Measurements from ENCODE around the gene ZSWIM8. TPM values are rescaled to one million over a fixed set of nuclear protein-coding genes. Genes with fewer than 3 reads are reported as not detected.

The ZSWIM8 gene
- polyA plus RNA-seq, 2 of the 4 experiments (the other 2 are of a cell fraction) = 24.3 to 44.5 TPM

DNA sequence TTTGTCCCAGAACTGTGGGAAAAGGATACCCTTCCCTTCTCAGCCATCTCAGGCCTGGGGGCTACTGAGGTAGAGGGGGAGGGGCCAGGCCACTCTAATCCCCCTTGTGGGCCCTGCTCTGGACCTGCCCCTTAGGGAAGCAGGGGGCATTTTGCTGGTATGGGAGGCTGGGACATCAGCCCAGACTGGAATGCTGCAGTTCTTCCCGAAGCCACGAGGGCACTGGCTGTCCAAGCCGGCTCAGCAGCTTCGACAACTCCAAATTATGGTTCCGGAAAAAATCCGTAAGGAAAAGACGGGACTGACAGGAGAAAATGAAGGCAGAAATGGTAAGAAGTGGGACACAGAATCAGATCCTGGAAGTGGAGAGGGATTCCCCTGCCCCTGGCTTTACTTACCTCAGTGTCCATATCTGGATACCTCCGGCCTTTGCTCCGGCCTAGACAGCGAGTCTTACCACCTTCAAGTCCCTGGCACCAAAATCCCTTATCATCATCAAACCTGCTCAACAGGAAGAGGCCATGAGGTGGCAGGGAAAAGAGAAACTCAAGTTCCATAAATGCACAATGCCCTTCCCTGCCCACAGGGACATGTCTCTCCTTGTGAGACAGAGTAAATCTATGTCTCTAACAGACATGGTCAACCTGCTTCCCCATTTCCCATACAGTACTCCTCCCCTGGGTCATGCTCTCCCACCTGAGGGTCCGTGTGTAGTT lies 17.0 kb downstream of the ZSWIM8 start:
- Histone ChIP-seq H3K4me2 (no peak overlapping the region), H3K27ac (no peak overlapping the region), H3K9me3 (no peaks in the 10 kb centered on the region), H3K4me1 (no peaks in the 10 kb centered on the region), H3K4me3 (no peak overlapping the region)
- no peak for FAIRE-seq
- TF ChIP-seq EP300 (IDR thresholded peaks at IDR 0.05) (no peak), EHMT2 (IDR thresholded peaks at IDR 0.05; ENCODE audit: low read depth) (no peak), HOXA7 (CRISPR knock-in tag; IDR thresholded peaks at IDR 0.05) (no peak), TFCP2L1 (CRISPR knock-in tag; IDR thresholded peaks at IDR 0.05) (no peak), CHD4 (IDR thresholded peaks at IDR 0.05; ENCODE audit: borderline replicate concordance) (no peak), FOSB (CRISPR knock-in tag; IDR thresholded peaks at IDR 0.05) (no peak), ZFP36 (IDR thresholded peaks at IDR 0.05; ENCODE audit: borderline replicate concordance, partially characterized antibody) (no peak)
- TF ChIP-seq, protein P1, sequence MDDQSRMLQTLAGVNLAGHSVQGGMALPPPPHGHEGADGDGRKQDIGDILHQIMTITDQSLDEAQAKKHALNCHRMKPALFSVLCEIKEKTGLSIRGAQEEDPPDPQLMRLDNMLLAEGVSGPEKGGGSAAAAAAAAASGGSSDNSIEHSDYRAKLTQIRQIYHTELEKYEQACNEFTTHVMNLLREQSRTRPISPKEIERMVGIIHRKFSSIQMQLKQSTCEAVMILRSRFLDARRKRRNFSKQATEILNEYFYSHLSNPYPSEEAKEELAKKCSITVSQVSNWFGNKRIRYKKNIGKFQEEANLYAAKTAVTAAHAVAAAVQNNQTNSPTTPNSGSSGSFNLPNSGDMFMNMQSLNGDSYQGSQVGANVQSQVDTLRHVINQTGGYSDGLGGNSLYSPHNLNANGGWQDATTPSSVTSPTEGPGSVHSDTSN (IDR thresholded peaks at IDR 0.05) = no peak
- TF ChIP-seq, protein P2, sequence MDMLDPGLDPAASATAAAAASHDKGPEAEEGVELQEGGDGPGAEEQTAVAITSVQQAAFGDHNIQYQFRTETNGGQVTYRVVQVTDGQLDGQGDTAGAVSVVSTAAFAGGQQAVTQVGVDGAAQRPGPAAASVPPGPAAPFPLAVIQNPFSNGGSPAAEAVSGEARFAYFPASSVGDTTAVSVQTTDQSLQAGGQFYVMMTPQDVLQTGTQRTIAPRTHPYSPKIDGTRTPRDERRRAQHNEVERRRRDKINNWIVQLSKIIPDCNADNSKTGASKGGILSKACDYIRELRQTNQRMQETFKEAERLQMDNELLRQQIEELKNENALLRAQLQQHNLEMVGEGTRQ (IDR thresholded peaks at IDR 0.05) = no peak
- DNase-seq (ENCODE audit: low read depth in 1 of 2, low spot score in 1 of 2) = no peak
- 83% methylated on average over 11 of the region's 11 CpGs for WGBS (ENCODE audit: missing lambda C conversion rate)
- ChIA-PET CTCF (no interaction called here), POLR2A (no interaction called here)
- ATAC-seq = peak; percentile 24 to 28; a peak in 1 of 6 replicates

DNA sequence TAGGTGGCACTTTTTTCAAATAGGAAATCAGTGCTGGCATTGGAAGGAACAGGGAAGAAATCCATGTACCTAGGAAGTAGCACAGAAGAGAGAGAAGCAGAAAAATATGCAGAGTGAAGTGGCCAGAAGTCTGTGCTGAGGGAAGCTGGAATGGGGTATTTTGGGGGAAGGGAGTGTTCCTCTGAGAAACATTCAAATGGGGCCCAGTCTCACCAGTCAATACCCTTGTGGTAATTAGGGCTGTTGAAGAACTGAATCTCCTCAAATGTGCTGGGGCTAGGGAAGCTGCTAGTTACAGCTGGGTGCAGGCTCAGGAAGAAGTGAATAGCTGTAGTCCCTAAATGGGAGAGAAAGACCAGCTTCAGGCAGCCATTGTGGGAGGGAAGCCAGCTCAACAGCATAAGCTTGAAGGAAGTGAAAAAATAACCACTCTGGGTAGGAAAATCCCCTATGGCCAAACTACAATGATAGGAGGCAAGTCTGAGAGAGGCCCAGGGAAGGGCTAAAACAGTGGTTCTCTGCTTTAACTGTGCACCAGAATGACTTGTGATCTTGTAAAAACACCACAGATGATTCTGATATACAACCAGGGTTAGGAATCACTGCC lies 18.4 kb downstream of the ZSWIM8 start:
- H3K9me3 ChIP-seq = no peaks in the 10 kb centered on the region
- ChIA-PET CTCF (interaction anchor here (1.2 kb wide), 1 partner anchor 9 kb away, joined by 3 read pairs; no protein-coding TSS in a partner anchor), POLR2A (no interaction called here)
- no peak for ATAC-seq
- no peaks in the 10 kb centered on the region for H3K4me1 ChIP-seq
- no peak for DNase-seq (ENCODE audit: low read depth in 1 of 2, low spot score in 1 of 2)
- no peak overlapping the region for H3K4me3 ChIP-seq
- no peak overlapping the region for H3K27ac ChIP-seq
- TF ChIP-seq POLR2AphosphoS2 (conservative IDR thresholded peaks at IDR 0.05; ENCODE audit: low read length) (no peak), RAD21 (conservative IDR thresholded peaks at IDR 0.05 in 1 of 2, IDR thresholded peaks at IDR 0.05 in 1 of 2) (no peak), MAFK (IDR thresholded peaks at IDR 0.05; ENCODE audit: partially characterized antibody) (no peak), ZNF302 (CRISPR knock-in tag; IDR thresholded peaks at IDR 0.05) (no peak), JUN (IDR thresholded peaks at IDR 0.05) (no peak)
- TF ChIP-seq, protein P3, sequence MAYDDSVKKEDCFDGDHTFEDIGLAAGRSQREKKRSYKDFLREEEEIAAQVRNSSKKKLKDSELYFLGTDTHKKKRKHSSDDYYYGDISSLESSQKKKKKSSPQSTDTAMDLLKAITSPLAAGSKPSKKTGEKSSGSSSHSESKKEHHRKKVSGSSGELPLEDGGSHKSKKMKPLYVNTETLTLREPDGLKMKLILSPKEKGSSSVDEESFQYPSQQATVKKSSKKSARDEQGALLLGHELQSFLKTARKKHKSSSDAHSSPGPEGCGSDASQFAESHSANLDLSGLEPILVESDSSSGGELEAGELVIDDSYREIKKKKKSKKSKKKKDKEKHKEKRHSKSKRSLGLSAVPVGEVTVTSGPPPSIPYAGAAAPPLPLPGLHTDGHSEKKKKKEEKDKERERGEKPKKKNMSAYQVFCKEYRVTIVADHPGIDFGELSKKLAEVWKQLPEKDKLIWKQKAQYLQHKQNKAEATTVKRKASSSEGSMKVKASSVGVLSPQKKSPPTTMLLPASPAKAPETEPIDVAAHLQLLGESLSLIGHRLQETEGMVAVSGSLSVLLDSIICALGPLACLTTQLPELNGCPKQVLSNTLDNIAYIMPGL (CRISPR knock-in tag; IDR thresholded peaks at IDR 0.05; ENCODE audit: borderline replicate concordance) = no peak
- no peak overlapping the region for H3K4me2 ChIP-seq
- no peak for FAIRE-seq

DNA sequence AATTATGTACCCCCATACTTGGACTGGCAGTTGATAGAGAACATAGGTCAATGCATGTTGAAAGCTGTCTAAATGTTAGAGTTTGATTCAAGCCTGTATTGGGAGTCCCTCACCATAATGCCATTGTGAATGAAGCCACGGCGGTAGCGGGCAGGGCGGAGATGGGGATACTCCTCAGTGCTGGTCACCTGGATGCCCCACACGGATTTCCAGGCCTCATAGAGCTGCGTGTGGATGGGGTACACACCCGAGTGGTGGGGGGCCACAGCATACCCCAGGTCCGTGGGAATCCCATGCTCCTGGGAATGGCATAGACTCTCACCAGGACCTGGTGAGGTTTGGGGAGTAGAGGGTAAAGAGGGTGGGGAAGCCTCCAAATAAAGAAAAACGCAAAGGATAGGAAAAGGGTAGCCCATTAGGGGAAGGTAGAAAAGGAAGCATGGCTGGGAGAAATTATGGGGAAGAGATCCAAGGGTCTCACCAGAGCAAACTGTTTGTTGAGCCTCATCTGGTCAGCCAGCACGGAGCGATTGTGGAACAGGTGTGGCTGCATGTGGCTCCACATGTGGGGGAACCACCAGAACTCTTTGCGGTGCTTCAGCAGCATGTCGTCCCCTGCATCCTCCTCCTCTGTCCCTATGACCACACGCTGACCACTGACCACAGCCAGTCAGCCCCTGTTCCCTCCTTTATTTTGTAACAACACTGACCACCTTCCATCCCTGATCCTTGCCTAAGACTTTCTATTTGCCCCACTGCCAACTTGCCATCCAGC lies 21.0 kb downstream of the ZSWIM8 start:
- POLR2A ChIA-PET = interaction anchor here (1.1 kb wide), 1 partner anchor 11 kb away, joined by 3 read pairs; no protein-coding TSS in a partner anchor
- H3K9me3 ChIP-seq = no peaks in the 10 kb centered on the region
- WGBS (ENCODE audit: missing lambda C conversion rate) = 85% methylated on average over 14 of the region's 14 CpGs
- CTCF ChIA-PET = interaction anchor here (1.0 to 1.6 kb wide), 3 partner anchors 12 to 19 kb away, joined by 3 to 5 read pairs (median 5); no protein-coding TSS in a partner anchor
- ATAC-seq = no peak
- H3K4me2 ChIP-seq = no peak overlapping the region
- DNase-seq (ENCODE audit: low read depth in 1 of 2, low spot score in 1 of 2) = no peak
- H3K4me3 ChIP-seq = no peak overlapping the region
- FAIRE-seq = no peak
- H3K27ac ChIP-seq = no peak overlapping the region
- H3K4me1 ChIP-seq = peaks cover 14% of the 10 kb centered on the region; the same call in 2 of the 3 replicates
- no peak for TF ChIP-seq POLR2A (IDR thresholded peaks at IDR 0.05; ENCODE audit: low read length)
- TF ChIP-seq HOXB13 (CRISPR knock-in tag; IDR thresholded peaks at IDR 0.05; ENCODE audit: low read depth) = no peak
- TF ChIP-seq, protein P4, sequence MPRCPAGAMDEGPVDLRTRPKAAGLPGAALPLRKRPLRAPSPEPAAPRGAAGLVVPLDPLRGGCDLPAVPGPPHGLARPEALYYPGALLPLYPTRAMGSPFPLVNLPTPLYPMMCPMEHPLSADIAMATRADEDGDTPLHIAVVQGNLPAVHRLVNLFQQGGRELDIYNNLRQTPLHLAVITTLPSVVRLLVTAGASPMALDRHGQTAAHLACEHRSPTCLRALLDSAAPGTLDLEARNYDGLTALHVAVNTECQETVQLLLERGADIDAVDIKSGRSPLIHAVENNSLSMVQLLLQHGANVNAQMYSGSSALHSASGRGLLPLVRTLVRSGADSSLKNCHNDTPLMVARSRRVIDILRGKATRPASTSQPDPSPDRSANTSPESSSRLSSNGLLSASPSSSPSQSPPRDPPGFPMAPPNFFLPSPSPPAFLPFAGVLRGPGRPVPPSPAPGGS (IDR thresholded peaks at IDR 0.05) = no peak
- TF ChIP-seq HDAC2 (IDR thresholded peaks at IDR 0.05) = no peak
- no peak for TF ChIP-seq RCOR1 (IDR thresholded peaks at IDR 0.05; ENCODE audit: low read depth, low read length)
- TF ChIP-seq, protein P5, sequence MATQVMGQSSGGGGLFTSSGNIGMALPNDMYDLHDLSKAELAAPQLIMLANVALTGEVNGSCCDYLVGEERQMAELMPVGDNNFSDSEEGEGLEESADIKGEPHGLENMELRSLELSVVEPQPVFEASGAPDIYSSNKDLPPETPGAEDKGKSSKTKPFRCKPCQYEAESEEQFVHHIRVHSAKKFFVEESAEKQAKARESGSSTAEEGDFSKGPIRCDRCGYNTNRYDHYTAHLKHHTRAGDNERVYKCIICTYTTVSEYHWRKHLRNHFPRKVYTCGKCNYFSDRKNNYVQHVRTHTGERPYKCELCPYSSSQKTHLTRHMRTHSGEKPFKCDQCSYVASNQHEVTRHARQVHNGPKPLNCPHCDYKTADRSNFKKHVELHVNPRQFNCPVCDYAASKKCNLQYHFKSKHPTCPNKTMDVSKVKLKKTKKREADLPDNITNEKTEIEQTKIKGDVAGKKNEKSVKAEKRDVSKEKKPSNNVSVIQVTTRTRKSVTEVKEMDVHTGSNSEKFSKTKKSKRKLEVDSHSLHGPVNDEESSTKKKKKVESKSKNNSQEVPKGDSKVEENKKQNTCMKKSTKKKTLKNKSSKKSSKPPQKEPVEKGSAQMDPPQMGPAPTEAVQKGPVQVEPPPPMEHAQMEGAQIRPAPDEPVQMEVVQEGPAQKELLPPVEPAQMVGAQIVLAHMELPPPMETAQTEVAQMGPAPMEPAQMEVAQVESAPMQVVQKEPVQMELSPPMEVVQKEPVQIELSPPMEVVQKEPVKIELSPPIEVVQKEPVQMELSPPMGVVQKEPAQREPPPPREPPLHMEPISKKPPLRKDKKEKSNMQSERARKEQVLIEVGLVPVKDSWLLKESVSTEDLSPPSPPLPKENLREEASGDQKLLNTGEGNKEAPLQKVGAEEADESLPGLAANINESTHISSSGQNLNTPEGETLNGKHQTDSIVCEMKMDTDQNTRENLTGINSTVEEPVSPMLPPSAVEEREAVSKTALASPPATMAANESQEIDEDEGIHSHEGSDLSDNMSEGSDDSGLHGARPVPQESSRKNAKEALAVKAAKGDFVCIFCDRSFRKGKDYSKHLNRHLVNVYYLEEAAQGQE (IDR thresholded peaks at IDR 0.05) = no peak
